ENCODE measurements around the gene XRCC3. TPM values are rescaled to one million over a fixed set of nuclear protein-coding genes. Genes with fewer than 3 reads are reported as not detected.

XRCC3 gene
- total RNA-seq, 1 experiment from 2014 or later = 36.8 TPM

DNA sequence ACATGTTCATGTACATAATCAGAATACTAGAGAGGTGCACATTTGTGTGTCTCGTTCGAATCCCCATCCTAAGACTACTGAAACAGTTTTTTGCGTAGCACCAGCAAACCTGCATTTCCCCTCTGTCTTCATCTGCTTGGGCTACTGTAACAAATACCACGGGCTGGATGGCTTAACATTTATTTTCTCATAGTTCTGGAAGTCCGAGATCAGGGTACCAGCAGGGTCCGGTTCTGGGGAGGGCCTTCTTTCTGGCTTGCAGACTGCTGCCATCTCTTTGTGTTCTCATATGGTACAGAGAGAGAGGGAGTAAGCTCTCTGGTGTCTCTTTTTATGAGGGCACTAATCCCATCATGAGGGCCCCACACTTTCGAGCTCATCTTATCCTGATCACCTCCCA lies 55.6 kb downstream of the XRCC3 start:
- BruUV-seq (replicated peaks) = TSS peak; percentile 31
- ATAC-seq = no peak
- in situ Hi-C loops (cut with HindIII; ENCODE audit: low pct_unique_long_range_greater_than_20kb, low sequenced_read_pairs) (no loop called here), intact Hi-C loops (cut with micrococcal nuclease; ENCODE audit: unreplicated experiment) (no loop called here)
- no peaks in the 10 kb centered on the region for H3K4me1 ChIP-seq (ENCODE audit: control insufficient read depth, insufficient read depth, low read length)
- H3K36me3 ChIP-seq (ENCODE audit: control insufficient read depth, insufficient read depth, low read length) = peaks cover 9% of the 10 kb centered on the region
- ChIA-PET CTCF (no interaction called here), POLR2A (interaction anchor here (0.7 kb wide), 1 partner anchor 21 kb away, joined by 3 read pairs; no protein-coding TSS in a partner anchor)
- H3K4me3 ChIP-seq (ENCODE audit: low read depth in 2 of 2, low read length in 2 of 2) = no peak overlapping the region
- DNase-seq (ENCODE audit: low read depth, low spot score) = no peak
- no peaks in the 10 kb centered on the region for H3K9me3 ChIP-seq (ENCODE audit: control insufficient read depth, insufficient read depth, low read depth, low read length)
- no peaks in the 10 kb centered on the region for H3K27me3 ChIP-seq (ENCODE audit: control insufficient read depth, insufficient read depth, low read length)
- no peak for TF ChIP-seq TCF7L2 (IDR thresholded peaks at IDR 0.05; ENCODE audit: low read depth, low read length)
- no peak for TF ChIP-seq POLR2AphosphoS5 (IDR thresholded peaks at IDR 0.05; ENCODE audit: low read depth, low read length)
- TF ChIP-seq, protein P1, sequence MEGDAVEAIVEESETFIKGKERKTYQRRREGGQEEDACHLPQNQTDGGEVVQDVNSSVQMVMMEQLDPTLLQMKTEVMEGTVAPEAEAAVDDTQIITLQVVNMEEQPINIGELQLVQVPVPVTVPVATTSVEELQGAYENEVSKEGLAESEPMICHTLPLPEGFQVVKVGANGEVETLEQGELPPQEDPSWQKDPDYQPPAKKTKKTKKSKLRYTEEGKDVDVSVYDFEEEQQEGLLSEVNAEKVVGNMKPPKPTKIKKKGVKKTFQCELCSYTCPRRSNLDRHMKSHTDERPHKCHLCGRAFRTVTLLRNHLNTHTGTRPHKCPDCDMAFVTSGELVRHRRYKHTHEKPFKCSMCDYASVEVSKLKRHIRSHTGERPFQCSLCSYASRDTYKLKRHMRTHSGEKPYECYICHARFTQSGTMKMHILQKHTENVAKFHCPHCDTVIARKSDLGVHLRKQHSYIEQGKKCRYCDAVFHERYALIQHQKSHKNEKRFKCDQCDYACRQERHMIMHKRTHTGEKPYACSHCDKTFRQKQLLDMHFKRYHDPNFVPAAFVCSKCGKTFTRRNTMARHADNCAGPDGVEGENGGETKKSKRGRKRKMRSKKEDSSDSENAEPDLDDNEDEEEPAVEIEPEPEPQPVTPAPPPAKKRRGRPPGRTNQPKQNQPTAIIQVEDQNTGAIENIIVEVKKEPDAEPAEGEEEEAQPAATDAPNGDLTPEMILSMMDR (IDR thresholded peaks at IDR 0.05) = no peak
- TF ChIP-seq, protein P2, sequence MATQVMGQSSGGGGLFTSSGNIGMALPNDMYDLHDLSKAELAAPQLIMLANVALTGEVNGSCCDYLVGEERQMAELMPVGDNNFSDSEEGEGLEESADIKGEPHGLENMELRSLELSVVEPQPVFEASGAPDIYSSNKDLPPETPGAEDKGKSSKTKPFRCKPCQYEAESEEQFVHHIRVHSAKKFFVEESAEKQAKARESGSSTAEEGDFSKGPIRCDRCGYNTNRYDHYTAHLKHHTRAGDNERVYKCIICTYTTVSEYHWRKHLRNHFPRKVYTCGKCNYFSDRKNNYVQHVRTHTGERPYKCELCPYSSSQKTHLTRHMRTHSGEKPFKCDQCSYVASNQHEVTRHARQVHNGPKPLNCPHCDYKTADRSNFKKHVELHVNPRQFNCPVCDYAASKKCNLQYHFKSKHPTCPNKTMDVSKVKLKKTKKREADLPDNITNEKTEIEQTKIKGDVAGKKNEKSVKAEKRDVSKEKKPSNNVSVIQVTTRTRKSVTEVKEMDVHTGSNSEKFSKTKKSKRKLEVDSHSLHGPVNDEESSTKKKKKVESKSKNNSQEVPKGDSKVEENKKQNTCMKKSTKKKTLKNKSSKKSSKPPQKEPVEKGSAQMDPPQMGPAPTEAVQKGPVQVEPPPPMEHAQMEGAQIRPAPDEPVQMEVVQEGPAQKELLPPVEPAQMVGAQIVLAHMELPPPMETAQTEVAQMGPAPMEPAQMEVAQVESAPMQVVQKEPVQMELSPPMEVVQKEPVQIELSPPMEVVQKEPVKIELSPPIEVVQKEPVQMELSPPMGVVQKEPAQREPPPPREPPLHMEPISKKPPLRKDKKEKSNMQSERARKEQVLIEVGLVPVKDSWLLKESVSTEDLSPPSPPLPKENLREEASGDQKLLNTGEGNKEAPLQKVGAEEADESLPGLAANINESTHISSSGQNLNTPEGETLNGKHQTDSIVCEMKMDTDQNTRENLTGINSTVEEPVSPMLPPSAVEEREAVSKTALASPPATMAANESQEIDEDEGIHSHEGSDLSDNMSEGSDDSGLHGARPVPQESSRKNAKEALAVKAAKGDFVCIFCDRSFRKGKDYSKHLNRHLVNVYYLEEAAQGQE (IDR thresholded peaks at IDR 0.05; ENCODE audit: insufficient read depth in 1 of 2, low read depth in 2 of 2, low read length in 1 of 2) = no peak
- TF ChIP-seq SIN3A (IDR thresholded peaks at IDR 0.05; ENCODE audit: borderline replicate concordance, insufficient read depth, low read depth, low read length) = no peak
- H3K27ac ChIP-seq (ENCODE audit: low read length) = no peak overlapping the region

DNA sequence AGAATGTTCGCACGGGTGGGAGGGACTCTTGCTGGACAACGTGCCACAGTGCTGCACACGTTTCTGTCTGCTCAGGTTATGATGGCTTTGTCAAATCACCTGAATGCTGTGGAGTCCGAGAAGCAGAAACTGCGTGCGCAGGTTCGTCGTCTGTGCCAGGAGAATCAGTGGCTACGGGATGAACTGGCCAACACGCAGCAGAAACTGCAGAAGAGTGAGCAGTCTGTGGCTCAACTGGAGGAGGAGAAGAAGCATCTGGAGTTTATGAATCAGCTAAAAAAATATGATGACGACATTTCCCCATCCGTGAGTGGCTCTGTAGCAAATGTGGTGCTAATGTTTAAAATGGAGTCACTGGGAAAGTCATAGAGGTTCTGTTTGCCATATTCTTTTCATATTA lies 57.8 kb downstream of the XRCC3 start:
- H3K9me3 ChIP-seq (ENCODE audit: control insufficient read depth, insufficient read depth, low read depth, low read length) = no peaks in the 10 kb centered on the region
- no peak for DNase-seq (ENCODE audit: low read depth, low spot score)
- intact Hi-C loops (cut with micrococcal nuclease; ENCODE audit: unreplicated experiment) (no loop called here), in situ Hi-C loops (cut with HindIII; ENCODE audit: low pct_unique_long_range_greater_than_20kb, low sequenced_read_pairs) (no loop called here)
- no peaks in the 10 kb centered on the region for H3K27me3 ChIP-seq (ENCODE audit: control insufficient read depth, insufficient read depth, low read length)
- no TSS peak for BruUV-seq (replicated peaks)
- POLR2A ChIA-PET = no interaction called here
- TF ChIP-seq POLR2AphosphoS5 (IDR thresholded peaks at IDR 0.05; ENCODE audit: low read depth, low read length) (no peak), TCF7L2 (IDR thresholded peaks at IDR 0.05; ENCODE audit: low read depth, low read length) (no peak), SIN3A (IDR thresholded peaks at IDR 0.05; ENCODE audit: borderline replicate concordance, insufficient read depth, low read depth, low read length) (no peak)
- TF ChIP-seq, protein P1 (IDR thresholded peaks at IDR 0.05) = no peak
- TF ChIP-seq, protein P2 (IDR thresholded peaks at IDR 0.05; ENCODE audit: insufficient read depth in 1 of 2, low read depth in 2 of 2, low read length in 1 of 2) = no peak
- no peak overlapping the region for H3K4me3 ChIP-seq (ENCODE audit: low read depth in 2 of 2, low read length in 2 of 2)
- ATAC-seq = no peak
- H3K4me1 ChIP-seq (ENCODE audit: control insufficient read depth, insufficient read depth, low read length) = no peaks in the 10 kb centered on the region
- CTCF ChIA-PET = no interaction called here
- peaks cover 15% of the 10 kb centered on the region for H3K36me3 ChIP-seq (ENCODE audit: control insufficient read depth, insufficient read depth, low read length)
- no peak overlapping the region for H3K27ac ChIP-seq (ENCODE audit: low read length)

Measured in Panc1 (cell line).